PC-9 (cell line): Measurements from ENCODE around the gene LEFTY2.

ENCODE experiments used
- CTCF ChIP-seq: fragments of 200-600 bp; sonication (generic); conservative IDR thresholded peaks from 2 replicates; pipeline ENCODE4 v1.6.1; 2017; ENCODE audit warnings: mixed run types, antibody characterized with exemption, mild to moderate bottlenecking, moderate library complexity
- EZH2 ChIP-seq: fragments of 200-600 bp; sonication (generic); IDR thresholded peaks from 2 replicates; pipeline ENCODE4 v1.8.0; 2017; ENCODE audit warnings: antibody characterized with exemption, low read depth

DNA sequence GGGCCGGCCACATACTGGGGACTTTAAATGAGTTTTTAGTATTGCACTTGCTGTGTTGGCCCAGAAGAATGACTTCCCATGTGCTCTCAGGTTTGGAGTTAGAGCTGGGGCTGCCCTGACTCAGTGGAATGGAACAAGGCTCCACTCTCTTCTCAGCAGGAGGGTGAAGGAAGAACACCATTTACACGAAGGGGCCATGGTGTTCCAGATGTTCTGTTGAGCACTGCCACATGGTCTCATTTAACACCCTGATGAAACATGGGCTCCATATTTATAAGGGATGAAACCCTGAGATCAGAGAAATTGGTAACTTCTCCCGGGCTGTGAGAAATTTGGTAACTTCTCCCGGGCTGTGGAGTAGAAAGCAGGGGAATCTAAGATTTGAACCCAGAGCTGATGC is 22.7 kb downstream of the LEFTY2 start:
- TF ChIP-seq CTCF: no peak
- TF ChIP-seq EZH2: no peak
